Retinal pigment epithelial cell (primary cell): ENCODE measurements around the gene SPG21.
"Not testable (repeated sequence)": the region's sequence is repeated elsewhere in the genome, so short reads cannot be mapped to it uniquely, and the experiment has no call there.

ENCODE experiments used
- DNase-seq: peaks from one replicate; pipeline ENCODE4 v3.0.0-alpha.2; 2010; ENCODE audit warnings: low read depth
- H3K4me3 ChIP-seq: 2 replicates; pipeline ENCODE4 v1.5.1; 2011; ENCODE audit warnings: mild to moderate bottlenecking, low read length, control low read depth, moderate library complexity
- TF ChIP-seq, protein P1 (sequence below): conservative IDR thresholded peaks from 2 replicates; pipeline ENCODE4 v1.5.1; 2011; ENCODE audit warnings: low read depth, low read length, control low read depth, inconsistent platforms

Gene SPG21

DNA sequence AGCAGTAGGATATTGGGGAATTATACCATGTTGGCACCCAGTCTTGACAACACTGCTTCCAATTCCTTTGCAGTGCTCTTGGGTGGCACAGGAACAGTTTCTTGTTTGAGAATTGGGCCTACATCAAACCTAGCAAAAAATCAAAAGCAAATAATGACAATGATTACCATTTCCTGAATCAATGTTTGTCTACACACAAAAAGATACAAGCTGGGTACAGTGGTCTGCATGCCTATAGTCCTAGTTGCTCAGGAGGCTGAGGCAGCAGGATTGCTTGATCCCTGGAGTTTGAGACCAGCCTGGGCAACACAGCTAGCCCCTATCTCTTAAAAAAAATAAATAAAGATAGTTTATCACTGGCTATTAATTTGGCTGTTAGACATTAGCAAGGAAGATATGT, 31.8 kb upstream of the SPG21 start:
- TF ChIP-seq, protein P1, sequence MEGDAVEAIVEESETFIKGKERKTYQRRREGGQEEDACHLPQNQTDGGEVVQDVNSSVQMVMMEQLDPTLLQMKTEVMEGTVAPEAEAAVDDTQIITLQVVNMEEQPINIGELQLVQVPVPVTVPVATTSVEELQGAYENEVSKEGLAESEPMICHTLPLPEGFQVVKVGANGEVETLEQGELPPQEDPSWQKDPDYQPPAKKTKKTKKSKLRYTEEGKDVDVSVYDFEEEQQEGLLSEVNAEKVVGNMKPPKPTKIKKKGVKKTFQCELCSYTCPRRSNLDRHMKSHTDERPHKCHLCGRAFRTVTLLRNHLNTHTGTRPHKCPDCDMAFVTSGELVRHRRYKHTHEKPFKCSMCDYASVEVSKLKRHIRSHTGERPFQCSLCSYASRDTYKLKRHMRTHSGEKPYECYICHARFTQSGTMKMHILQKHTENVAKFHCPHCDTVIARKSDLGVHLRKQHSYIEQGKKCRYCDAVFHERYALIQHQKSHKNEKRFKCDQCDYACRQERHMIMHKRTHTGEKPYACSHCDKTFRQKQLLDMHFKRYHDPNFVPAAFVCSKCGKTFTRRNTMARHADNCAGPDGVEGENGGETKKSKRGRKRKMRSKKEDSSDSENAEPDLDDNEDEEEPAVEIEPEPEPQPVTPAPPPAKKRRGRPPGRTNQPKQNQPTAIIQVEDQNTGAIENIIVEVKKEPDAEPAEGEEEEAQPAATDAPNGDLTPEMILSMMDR, result no peak
- DNase-seq, result no peak
- H3K4me3 ChIP-seq, result no peak overlapping the region

DNA sequence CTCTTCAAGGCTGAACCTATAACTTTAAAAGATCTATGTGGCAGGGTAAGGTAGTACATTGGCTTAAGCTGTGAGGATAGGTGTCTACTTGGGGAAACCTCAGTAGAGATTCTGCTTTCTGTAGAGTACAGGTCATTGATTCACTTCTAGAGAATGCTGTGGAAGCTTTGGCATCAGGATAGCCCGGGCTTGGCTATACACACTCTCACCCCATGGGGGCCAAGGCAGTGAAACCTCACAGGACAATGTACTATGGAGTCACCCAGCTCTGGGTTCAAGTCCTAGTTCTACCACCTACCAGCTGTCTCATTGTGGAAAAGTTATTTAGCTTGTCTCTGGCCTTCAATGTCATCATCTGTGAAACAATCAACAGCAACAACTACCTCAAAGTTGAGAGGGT, 30.7 kb upstream of the SPG21 start:
- no peak overlapping the region for H3K4me3 ChIP-seq
- DNase-seq, result no peak
- TF ChIP-seq, protein P1, result no peak

DNA sequence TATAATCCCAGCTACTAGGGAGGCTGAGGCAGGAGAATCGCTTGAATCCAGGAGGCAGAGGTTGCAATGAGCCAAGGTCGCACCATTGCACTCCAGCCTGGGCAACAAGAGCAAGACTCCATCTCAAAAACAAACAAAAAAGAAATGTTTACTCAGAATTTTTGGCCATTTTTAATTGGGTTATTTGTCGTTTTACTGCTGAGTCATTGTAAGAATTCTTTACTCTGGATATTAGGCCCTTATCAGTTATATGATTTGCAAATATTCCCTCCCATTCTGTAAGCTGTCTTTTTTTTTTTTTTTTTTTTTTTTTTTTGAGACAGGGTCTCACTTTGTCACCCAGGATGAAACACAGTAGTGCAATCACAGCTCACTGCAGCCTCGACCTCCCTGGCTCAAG, 21.5 kb upstream of the SPG21 start:
- DNase-seq, H3K4me3 ChIP-seq: not testable (repeated sequence)

DNA sequence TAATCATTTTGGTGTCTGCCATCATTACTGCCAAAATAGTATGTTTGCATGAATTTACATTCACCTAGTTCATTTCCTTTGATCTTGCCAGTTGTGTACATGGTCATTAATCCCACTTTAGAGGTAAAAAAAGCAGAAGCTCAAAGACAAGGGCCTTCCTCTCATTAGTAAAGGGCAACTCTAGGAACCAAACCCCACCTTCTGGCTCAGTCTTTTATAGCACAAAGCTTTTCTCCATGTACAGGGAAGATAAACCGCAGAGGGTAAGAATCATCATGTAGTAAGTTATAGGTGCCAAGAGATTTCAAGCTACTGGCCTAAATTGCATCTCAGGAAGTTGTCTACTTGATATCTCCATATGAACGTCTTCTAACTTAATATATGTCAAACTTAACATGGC, 19.3 kb upstream of the SPG21 start:
- DNase-seq, result no peak
- no peak overlapping the region for H3K4me3 ChIP-seq
- TF ChIP-seq, protein P1, result peak; percentile 24

DNA sequence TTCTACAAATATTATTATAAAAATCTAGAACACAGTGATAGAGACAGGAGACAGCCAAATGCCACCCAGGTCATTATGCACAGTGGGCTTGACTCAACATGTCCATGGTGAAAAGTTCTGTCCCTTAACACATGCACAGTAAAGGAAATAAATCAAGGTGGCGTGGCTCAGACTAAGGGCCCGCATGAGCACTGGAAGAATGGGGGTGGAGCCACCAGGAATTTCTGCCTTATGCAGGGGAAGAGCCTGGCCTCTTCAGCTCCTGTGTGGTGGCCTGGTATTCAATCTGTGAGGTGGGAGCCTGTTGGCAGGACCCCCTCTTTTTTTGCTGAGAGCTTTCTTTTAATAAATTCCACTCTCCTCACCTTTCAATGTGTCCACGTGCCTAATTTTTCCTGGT, 17.2 kb upstream of the SPG21 start:
- no peak for DNase-seq
- TF ChIP-seq, protein P1, result no peak
- no peak overlapping the region for H3K4me3 ChIP-seq

DNA sequence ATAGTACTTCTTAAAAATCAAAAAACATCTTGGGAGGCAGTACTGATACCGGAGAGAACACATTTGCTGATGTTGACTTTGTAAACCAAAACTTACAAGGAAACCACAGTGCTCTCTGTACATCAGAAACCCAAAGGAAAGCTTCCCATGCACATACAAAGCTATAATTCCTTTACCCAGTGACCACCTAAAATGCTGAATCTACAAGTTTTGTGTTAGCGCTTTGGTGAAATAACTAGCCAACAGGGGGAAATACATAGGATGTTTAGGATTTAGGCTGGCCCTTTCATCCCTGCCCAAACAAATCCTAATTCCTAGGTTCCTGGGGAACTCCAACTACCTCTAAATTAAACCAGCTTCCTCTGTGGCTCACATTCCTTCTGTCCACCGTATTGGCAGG, 15.3 kb upstream of the SPG21 start:
- H3K4me3 ChIP-seq, result no peak overlapping the region
- no peak for DNase-seq
- TF ChIP-seq, protein P1, result no peak

DNA sequence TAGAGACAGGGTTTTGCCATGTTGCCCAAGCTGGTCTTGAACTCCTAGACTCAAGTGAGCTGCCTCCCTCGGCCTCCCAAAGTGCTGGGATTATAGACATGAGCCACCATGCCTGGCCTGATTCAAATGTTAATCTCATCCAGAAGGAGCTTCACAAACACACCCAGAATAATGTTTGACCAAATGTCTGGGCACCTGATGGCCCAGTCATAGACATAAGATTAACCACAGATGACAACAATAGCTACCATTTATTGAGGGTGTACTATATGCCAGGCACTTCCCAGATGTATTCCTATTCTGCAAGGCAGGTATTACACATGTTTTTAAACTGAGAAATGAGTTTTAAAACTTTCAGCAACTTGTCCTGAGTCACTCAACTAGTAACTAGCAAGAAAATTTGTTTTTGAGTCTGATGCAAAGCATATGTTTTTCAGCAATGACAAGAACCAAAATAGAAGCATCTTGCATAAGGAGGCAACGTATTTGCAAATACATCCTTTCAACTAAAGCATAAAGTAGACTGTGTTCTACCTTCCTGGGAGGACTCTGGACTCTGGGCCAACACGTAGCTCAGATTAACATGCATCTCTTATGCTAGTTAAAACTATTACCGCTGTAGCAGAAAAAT, 8.1 kb upstream of the SPG21 start:
- no peak for DNase-seq

More for the DNA sequence above, 8.1 kb upstream of the SPG21 start:
- TF ChIP-seq, protein P1, result no peak
- H3K4me3 ChIP-seq, result no peak overlapping the region
